ENCODE results near the gene CCDC181. TPM values are rescaled to one million over a fixed set of nuclear protein-coding genes. Genes with fewer than 3 reads are reported as not detected.
"Not testable (repeated sequence)": the region's sequence is repeated elsewhere in the genome, so short reads cannot be mapped to it uniquely, and the experiment has no call there.

Gene CCDC181
- total and polyA plus RNA-seq, 2 donors (not counting 1 experiment from before 2014, with no cell fraction given): not detected

GRCh38 chr1:169414952-169415351 lies 12.3 kb downstream of the CCDC181 start:
- intact Hi-C loops (cut with micrococcal nuclease): no loop called here
- CTCF ChIA-PET: no interaction called here
- Histone ChIP-seq H2AFZ (ENCODE audit: insufficient read depth, low read depth, low read length, poor library complexity, severe bottlenecking) (no peak overlapping the region), H3K27ac (ENCODE audit: low read length in 2 of 2) (no peak overlapping the region), H3K27me3 (replicated peaks in 1 of 4; ENCODE audit: control extremely low read depth in 1 of 4, control insufficient read depth in 3 of 4, insufficient read depth in 4 of 4, low read length in 3 of 4) (no peaks in the 10 kb centered on the region), H3K36me3 (replicated peaks in 1 of 2; ENCODE audit: control extremely low read depth in 1 of 2, control insufficient read depth in 1 of 2, extremely low read depth in 1 of 2, insufficient read depth in 2 of 2, low read length in 1 of 2) (no peaks in the 10 kb centered on the region), H3K79me2 (ENCODE audit: control insufficient read depth, insufficient read depth, low read length) (no peaks in the 10 kb centered on the region), H4K20me1 (ENCODE audit: control insufficient read depth, insufficient read depth, low read length, poor library complexity, severe bottlenecking) (no peaks in the 10 kb centered on the region), H3K4me3 (ENCODE audit: control extremely low read depth in 1 of 5, extremely low read depth in 1 of 5, insufficient read depth in 1 of 5, low read depth in 2 of 5, low read length in 4 of 5) (no peak overlapping the region), H3K9ac (ENCODE audit: low read length) (no peak overlapping the region), H3K4me2 (replicated peaks; ENCODE audit: low read depth, low read length, poor library complexity, severe bottlenecking) (no peak overlapping the region), H3K4me1 (ENCODE audit: control insufficient read depth in 2 of 2, insufficient read depth in 2 of 2, low read length in 2 of 2) (no peaks in the 10 kb centered on the region), H3K9me3 (ENCODE audit: control extremely low read depth in 1 of 3, control insufficient read depth in 2 of 3, insufficient read depth in 1 of 3, low read length in 2 of 3) (no peaks in the 10 kb centered on the region)
- POLR2A ChIA-PET: no interaction called here
- Mint-ChIP-seq H3K4me3 (no peak overlapping the region), H3K4me1 (no peaks in the 10 kb centered on the region), H3K27ac (no peak overlapping the region), H3K9me3 (ENCODE audit: insufficient read depth) (peaks cover 3% of the 10 kb centered on the region), H3K27me3 (no peaks in the 10 kb centered on the region)
- ATAC-seq (ENCODE audit: low read depth) (no peak), DNase-seq (no peak)
- no peak for TF ChIP-seq CTCF (IDR thresholded peaks at IDR 0.05)
- no peak for TF ChIP-seq EZH2 (IDR thresholded peaks at IDR 0.05; ENCODE audit: borderline replicate concordance, insufficient read depth, low read depth, low read length, poor library complexity, severe bottlenecking)
- WGBS (ENCODE audit: insufficient coverage): 100% methylated on average over 2 of the region's 2 CpGs

GRCh38 chr1:169408340-169408739 lies 18.9 kb downstream of the CCDC181 start:
- intact Hi-C loops (cut with micrococcal nuclease); CTCF ChIA-PET: not testable (repeated sequence)
- peaks cover 29% of the 10 kb centered on the region for H3K9me3 Mint-ChIP-seq (ENCODE audit: insufficient read depth)

GRCh38 chr1:169402578-169402977 lies 24.7 kb downstream of the CCDC181 start:
- H4K20me1 ChIP-seq (ENCODE audit: control insufficient read depth, insufficient read depth, low read length, poor library complexity, severe bottlenecking); H3K4me3 ChIP-seq (ENCODE audit: control extremely low read depth in 1 of 5, extremely low read depth in 1 of 5, insufficient read depth in 1 of 5, low read depth in 2 of 5, low read length in 4 of 5); POLR2A ChIA-PET; CTCF ChIA-PET; H3K27ac ChIP-seq (ENCODE audit: low read length in 2 of 2); H3K9ac ChIP-seq (ENCODE audit: low read length); ATAC-seq (ENCODE audit: low read depth); H3K79me2 ChIP-seq (ENCODE audit: control insufficient read depth, insufficient read depth, low read length); H3K36me3 ChIP-seq (replicated peaks in 1 of 2; ENCODE audit: control extremely low read depth in 1 of 2, control insufficient read depth in 1 of 2, extremely low read depth in 1 of 2, insufficient read depth in 2 of 2, low read length in 1 of 2); H3K27me3 Mint-ChIP-seq; H3K27me3 ChIP-seq (replicated peaks in 1 of 4; ENCODE audit: control extremely low read depth in 1 of 4, control insufficient read depth in 3 of 4, insufficient read depth in 4 of 4, low read length in 3 of 4); H3K27ac Mint-ChIP-seq; H3K4me1 Mint-ChIP-seq; H3K4me3 Mint-ChIP-seq; DNase-seq; H3K4me1 ChIP-seq (ENCODE audit: control insufficient read depth in 2 of 2, insufficient read depth in 2 of 2, low read length in 2 of 2); H2AFZ ChIP-seq (ENCODE audit: insufficient read depth, low read depth, low read length, poor library complexity, severe bottlenecking); H3K4me2 ChIP-seq (replicated peaks; ENCODE audit: low read depth, low read length, poor library complexity, severe bottlenecking); intact Hi-C loops (cut with micrococcal nuclease): not testable (repeated sequence)
- peaks cover 32% of the 10 kb centered on the region for H3K9me3 Mint-ChIP-seq (ENCODE audit: insufficient read depth)
- peaks cover 1 to 11% (median 3%) of the 10 kb centered on the region in 3 donors for H3K9me3 ChIP-seq (ENCODE audit: control extremely low read depth in 1 of 3, control insufficient read depth in 2 of 3, insufficient read depth in 1 of 3, low read length in 2 of 3)
- WGBS (ENCODE audit: insufficient coverage): no CpG with 5 or more reads among the region's 1 CpG

More at GRCh38 chr1:169408340-169408739, 18.9 kb downstream of the CCDC181 start:
- H3K79me2 ChIP-seq (ENCODE audit: control insufficient read depth, insufficient read depth, low read length); H3K27ac ChIP-seq (ENCODE audit: low read length in 2 of 2); H2AFZ ChIP-seq (ENCODE audit: insufficient read depth, low read depth, low read length, poor library complexity, severe bottlenecking); H3K4me2 ChIP-seq (replicated peaks; ENCODE audit: low read depth, low read length, poor library complexity, severe bottlenecking); H3K4me1 Mint-ChIP-seq; H3K36me3 ChIP-seq (replicated peaks in 1 of 2; ENCODE audit: control extremely low read depth in 1 of 2, control insufficient read depth in 1 of 2, extremely low read depth in 1 of 2, insufficient read depth in 2 of 2, low read length in 1 of 2); H3K27ac Mint-ChIP-seq; H3K9ac ChIP-seq (ENCODE audit: low read length); H3K27me3 Mint-ChIP-seq; ATAC-seq (ENCODE audit: low read depth); POLR2A ChIA-PET; H3K27me3 ChIP-seq (replicated peaks in 1 of 4; ENCODE audit: control extremely low read depth in 1 of 4, control insufficient read depth in 3 of 4, insufficient read depth in 4 of 4, low read length in 3 of 4); H3K4me1 ChIP-seq (ENCODE audit: control insufficient read depth in 2 of 2, insufficient read depth in 2 of 2, low read length in 2 of 2); H3K4me3 ChIP-seq (ENCODE audit: control extremely low read depth in 1 of 5, extremely low read depth in 1 of 5, insufficient read depth in 1 of 5, low read depth in 2 of 5, low read length in 4 of 5); DNase-seq; H4K20me1 ChIP-seq (ENCODE audit: control insufficient read depth, insufficient read depth, low read length, poor library complexity, severe bottlenecking); H3K4me3 Mint-ChIP-seq: not testable (repeated sequence)
- H3K9me3 ChIP-seq (ENCODE audit: control extremely low read depth in 1 of 3, control insufficient read depth in 2 of 3, insufficient read depth in 1 of 3, low read length in 2 of 3): peaks cover 1 to 12% (median 3%) of the 10 kb centered on the region in 3 donors
- WGBS (ENCODE audit: insufficient coverage): 91% methylated on average over 5 of the region's 5 CpGs

Data from B cell (primary cell).